ENCODE measurements around the gene WAPL. TPM values are rescaled to one million over a fixed set of nuclear protein-coding genes. Genes with fewer than 3 reads are reported as not detected.
A peak's percentile ranks its signal among the peaks of the same experiment; 100 is the strongest.

The WAPL gene
- total and polyA plus RNA-seq, 2 of the 13 experiments (the other 11 are each of a cell fraction or from before 2014, with no cell fraction given), result 13.2 to 43.5 TPM

- TF ChIP-seq SOX13 (IDR thresholded peaks at IDR 0.05) (no peak), SOX13 (CRISPR knock-in tag; conservative IDR thresholded peaks at IDR 0.05 in 1 of 2, IDR thresholded peaks at IDR 0.05 in 1 of 2) (0 out of 4 replicates have a peak, but pooled peaks of 1 of the 2 experiments have one; percentile 10), ZNF615 (CRISPR knock-in tag; IDR thresholded peaks at IDR 0.05; ENCODE audit: borderline replicate concordance) (no peak), ZNF326 (CRISPR knock-in tag; IDR thresholded peaks at IDR 0.05; ENCODE audit: borderline replicate concordance) (no peak), CEBPZ (IDR thresholded peaks at IDR 0.05; ENCODE audit: low read length) (no peak), MAX (IDR thresholded peaks at IDR 0.05) (peak; percentile 54; the same call in 1 of the 2 replicates), SMARCC2 (IDR thresholded peaks at IDR 0.05) (no peak), ZSCAN25 (CRISPR knock-in tag; IDR thresholded peaks at IDR 0.05) (no peak), SP140L (CRISPR knock-in tag; IDR thresholded peaks at IDR 0.05; ENCODE audit: borderline replicate concordance) (no peak), HNF4A (CRISPR knock-in tag; IDR thresholded peaks at IDR 0.05) (0 out of 2 replicates have a peak, but pooled peaks have one; percentile 22), ZNF484 (CRISPR knock-in tag; IDR thresholded peaks at IDR 0.05; ENCODE audit: borderline replicate concordance, low read depth) (no peak), ETV6 (CRISPR knock-in tag; conservative IDR thresholded peaks at IDR 0.05) (no peak), MXD4 (CRISPR knock-in tag; IDR thresholded peaks at IDR 0.05) (no peak), HOXD1 (CRISPR knock-in tag; IDR thresholded peaks at IDR 0.05) (no peak), HNRNPUL1 (IDR thresholded peaks at IDR 0.05; ENCODE audit: low read depth, low read length) (no peak), SP5 (CRISPR knock-in tag; IDR thresholded peaks at IDR 0.05; ENCODE audit: borderline replicate concordance, low read depth) (no peak), MAF1 (CRISPR knock-in tag; IDR thresholded peaks at IDR 0.05; ENCODE audit: borderline replicate concordance) (no peak), ZNF704 (CRISPR knock-in tag; IDR thresholded peaks at IDR 0.05; ENCODE audit: borderline replicate concordance) (no peak)
- TF ChIP-seq, protein P1, sequence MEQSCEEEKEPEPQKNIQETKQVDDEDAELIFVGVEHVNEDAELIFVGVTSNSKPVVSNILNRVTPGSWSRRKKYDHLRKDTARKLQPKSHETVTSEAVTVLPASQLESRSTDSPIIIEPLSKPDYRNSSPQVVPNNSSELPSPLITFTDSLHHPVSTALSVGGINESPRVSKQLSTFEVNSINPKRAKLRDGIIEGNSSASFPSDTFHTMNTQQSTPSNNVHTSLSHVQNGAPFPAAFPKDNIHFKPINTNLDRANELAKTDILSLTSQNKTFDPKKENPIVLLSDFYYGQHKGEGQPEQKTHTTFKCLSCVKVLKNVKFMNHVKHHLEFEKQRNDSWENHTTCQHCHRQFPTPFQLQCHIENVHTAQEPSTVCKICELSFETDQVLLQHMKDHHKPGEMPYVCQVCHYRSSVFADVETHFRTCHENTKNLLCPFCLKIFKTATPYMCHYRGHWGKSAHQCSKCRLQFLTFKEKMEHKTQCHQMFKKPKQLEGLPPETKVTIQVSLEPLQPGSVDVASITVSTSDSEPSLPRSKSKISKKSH (CRISPR knock-in tag; IDR thresholded peaks at IDR 0.05; ENCODE audit: borderline replicate concordance), result no peak
- TF ChIP-seq, protein P2, sequence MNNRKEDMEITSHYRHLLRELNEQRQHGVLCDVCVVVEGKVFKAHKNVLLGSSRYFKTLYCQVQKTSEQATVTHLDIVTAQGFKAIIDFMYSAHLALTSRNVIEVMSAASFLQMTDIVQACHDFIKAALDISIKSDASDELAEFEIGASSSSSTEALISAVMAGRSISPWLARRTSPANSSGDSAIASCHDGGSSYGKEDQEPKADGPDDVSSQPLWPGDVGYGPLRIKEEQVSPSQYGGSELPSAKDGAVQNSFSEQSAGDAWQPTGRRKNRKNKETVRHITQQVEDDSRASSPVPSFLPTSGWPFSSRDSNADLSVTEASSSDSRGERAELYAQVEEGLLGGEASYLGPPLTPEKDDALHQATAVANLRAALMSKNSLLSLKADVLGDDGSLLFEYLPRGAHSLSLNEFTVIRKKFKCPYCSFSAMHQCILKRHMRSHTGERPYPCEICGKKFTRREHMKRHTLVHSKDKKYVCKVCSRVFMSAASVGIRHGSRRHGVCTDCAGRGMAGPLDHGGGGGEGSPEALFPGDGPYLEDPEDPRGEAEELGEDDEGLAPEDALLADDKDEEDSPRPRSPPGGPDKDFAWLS (CRISPR knock-in tag; IDR thresholded peaks at IDR 0.05; ENCODE audit: borderline replicate concordance), result no peak
Observed at GRCh38 chr10:86443069-86443468, 78.5 kb downstream of the WAPL start (continued).
